Upper lobe of left lung (tissue), 4 donors: Measurements from ENCODE around the gene USP28.

Source experiments
- EP300 ChIP-seq, 4 donors: sonication (generic); formaldehyde crosslinking; IDR thresholded peaks; one replicate each; pipeline ENCODE4 v1.5.1; 2017; ENCODE audit warnings: antibody characterized with exemption in 4 of 4, control low read depth in 2 of 4
- POLR2A ChIP-seq, 4 donors: fragments of 450-650 bp; IDR thresholded peaks; one replicate each; pipeline ENCODE4 v1.5.1; 2016 to 2017; ENCODE audit warnings: antibody characterized with exemption in 4 of 4, mild to moderate bottlenecking in 2 of 4
- TF ChIP-seq, protein P1 (sequence below), 6 experiments: fragments of 450-650 bp in 4 of 6; fragments of 200-600 bp in 2 of 6; sonication (generic) in 2 of 6; IDR thresholded peaks; one replicate each; pipeline ENCODE4 v1.5.1; 2016 to 2019; ENCODE audit warnings: antibody characterized with exemption in 6 of 6

DNA sequence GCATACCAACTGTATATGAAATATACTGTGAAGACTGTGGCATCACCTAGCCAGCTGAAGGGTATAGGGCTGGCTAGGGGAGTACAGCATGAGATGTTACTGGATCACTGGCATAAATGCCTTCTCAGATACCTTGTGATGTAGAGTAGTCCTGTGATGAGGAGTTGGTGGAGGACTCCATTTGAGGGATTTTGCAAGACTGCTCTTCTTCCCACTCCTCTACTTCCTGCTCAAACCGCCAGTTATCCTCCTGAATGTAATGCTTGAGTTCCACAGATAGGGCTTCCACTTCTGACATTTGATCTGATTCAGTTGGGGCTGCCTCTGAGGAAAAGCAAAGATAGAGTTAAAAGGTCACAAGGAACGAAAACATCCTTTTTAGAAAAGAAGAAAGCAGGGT is 66.4 kb downstream of the USP28 start:
- TF ChIP-seq, protein P1, sequence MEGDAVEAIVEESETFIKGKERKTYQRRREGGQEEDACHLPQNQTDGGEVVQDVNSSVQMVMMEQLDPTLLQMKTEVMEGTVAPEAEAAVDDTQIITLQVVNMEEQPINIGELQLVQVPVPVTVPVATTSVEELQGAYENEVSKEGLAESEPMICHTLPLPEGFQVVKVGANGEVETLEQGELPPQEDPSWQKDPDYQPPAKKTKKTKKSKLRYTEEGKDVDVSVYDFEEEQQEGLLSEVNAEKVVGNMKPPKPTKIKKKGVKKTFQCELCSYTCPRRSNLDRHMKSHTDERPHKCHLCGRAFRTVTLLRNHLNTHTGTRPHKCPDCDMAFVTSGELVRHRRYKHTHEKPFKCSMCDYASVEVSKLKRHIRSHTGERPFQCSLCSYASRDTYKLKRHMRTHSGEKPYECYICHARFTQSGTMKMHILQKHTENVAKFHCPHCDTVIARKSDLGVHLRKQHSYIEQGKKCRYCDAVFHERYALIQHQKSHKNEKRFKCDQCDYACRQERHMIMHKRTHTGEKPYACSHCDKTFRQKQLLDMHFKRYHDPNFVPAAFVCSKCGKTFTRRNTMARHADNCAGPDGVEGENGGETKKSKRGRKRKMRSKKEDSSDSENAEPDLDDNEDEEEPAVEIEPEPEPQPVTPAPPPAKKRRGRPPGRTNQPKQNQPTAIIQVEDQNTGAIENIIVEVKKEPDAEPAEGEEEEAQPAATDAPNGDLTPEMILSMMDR (IDR thresholded peaks at IDR 0.05): no peak
- TF ChIP-seq POLR2A (IDR thresholded peaks at IDR 0.05) (no peak), EP300 (IDR thresholded peaks at IDR 0.05) (no peak)
